ENCODE results near the gene NELL2.

DNA sequence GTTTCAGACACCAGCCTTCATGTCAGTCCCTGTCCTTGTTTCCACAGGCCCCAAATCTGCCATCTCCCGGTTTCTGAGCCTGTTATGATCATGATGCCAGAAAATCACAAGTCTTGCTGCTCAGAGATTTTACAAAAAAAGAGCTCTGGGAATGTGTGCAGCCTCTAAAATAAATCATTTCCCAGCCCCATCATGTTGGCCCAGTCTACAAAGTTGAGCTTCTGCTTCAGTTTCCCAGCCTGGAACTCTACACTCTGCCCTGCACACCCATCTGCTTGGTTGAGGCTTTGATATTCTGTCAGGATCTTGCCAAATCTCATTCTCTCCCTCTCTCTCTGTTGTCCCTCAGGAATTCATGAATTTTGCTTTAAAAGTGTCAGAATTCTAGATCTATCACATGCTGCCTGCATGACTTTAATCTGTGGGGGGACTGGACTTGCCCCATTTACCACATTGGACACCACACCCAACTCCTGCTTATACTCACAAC is 45.5 kb downstream of the NELL2 start:
- TF ChIP-seq, protein P1, sequence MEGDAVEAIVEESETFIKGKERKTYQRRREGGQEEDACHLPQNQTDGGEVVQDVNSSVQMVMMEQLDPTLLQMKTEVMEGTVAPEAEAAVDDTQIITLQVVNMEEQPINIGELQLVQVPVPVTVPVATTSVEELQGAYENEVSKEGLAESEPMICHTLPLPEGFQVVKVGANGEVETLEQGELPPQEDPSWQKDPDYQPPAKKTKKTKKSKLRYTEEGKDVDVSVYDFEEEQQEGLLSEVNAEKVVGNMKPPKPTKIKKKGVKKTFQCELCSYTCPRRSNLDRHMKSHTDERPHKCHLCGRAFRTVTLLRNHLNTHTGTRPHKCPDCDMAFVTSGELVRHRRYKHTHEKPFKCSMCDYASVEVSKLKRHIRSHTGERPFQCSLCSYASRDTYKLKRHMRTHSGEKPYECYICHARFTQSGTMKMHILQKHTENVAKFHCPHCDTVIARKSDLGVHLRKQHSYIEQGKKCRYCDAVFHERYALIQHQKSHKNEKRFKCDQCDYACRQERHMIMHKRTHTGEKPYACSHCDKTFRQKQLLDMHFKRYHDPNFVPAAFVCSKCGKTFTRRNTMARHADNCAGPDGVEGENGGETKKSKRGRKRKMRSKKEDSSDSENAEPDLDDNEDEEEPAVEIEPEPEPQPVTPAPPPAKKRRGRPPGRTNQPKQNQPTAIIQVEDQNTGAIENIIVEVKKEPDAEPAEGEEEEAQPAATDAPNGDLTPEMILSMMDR (IDR thresholded peaks at IDR 0.05), result no peak
- TF ChIP-seq POLR2AphosphoS5 (IDR thresholded peaks at IDR 0.05; ENCODE audit: low read depth, low read length) (no peak), TCF12 (IDR thresholded peaks at IDR 0.05) (no peak), RXRA (IDR thresholded peaks at IDR 0.05; ENCODE audit: borderline replicate concordance, low read depth) (no peak), YY1 (IDR thresholded peaks at IDR 0.05; ENCODE audit: low read depth) (no peak), EP300 (IDR thresholded peaks at IDR 0.05; ENCODE audit: borderline replicate concordance in 1 of 2, low read depth in 1 of 2, low read length in 1 of 2) (no peak), MEF2A (IDR thresholded peaks at IDR 0.05; ENCODE audit: borderline replicate concordance, low read depth) (no peak), RFX5 (IDR thresholded peaks at IDR 0.05; ENCODE audit: low read length) (no peak), TEAD4 (IDR thresholded peaks at IDR 0.05; ENCODE audit: borderline replicate concordance, insufficient read depth) (no peak), NRF1 (IDR thresholded peaks at IDR 0.05; ENCODE audit: low read depth, low read length) (no peak), JUND (IDR thresholded peaks at IDR 0.05) (no peak)
- TF ChIP-seq, protein P2, sequence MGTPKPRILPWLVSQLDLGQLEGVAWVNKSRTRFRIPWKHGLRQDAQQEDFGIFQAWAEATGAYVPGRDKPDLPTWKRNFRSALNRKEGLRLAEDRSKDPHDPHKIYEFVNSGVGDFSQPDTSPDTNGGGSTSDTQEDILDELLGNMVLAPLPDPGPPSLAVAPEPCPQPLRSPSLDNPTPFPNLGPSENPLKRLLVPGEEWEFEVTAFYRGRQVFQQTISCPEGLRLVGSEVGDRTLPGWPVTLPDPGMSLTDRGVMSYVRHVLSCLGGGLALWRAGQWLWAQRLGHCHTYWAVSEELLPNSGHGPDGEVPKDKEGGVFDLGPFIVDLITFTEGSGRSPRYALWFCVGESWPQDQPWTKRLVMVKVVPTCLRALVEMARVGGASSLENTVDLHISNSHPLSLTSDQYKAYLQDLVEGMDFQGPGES (IDR thresholded peaks at IDR 0.05; ENCODE audit: low read depth, low read length), result no peak
- TF ChIP-seq, protein P3, sequence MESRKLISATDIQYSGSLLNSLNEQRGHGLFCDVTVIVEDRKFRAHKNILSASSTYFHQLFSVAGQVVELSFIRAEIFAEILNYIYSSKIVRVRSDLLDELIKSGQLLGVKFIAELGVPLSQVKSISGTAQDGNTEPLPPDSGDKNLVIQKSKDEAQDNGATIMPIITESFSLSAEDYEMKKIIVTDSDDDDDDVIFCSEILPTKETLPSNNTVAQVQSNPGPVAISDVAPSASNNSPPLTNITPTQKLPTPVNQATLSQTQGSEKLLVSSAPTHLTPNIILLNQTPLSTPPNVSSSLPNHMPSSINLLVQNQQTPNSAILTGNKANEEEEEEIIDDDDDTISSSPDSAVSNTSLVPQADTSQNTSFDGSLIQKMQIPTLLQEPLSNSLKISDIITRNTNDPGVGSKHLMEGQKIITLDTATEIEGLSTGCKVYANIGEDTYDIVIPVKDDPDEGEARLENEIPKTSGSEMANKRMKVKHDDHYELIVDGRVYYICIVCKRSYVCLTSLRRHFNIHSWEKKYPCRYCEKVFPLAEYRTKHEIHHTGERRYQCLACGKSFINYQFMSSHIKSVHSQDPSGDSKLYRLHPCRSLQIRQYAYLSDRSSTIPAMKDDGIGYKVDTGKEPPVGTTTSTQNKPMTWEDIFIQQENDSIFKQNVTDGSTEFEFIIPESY (IDR thresholded peaks at IDR 0.05; ENCODE audit: borderline replicate concordance, low read depth), result no peak

All from SK-N-SH (cell line).